ENCODE data around the gene WWP2.

Gene WWP2

DNA sequence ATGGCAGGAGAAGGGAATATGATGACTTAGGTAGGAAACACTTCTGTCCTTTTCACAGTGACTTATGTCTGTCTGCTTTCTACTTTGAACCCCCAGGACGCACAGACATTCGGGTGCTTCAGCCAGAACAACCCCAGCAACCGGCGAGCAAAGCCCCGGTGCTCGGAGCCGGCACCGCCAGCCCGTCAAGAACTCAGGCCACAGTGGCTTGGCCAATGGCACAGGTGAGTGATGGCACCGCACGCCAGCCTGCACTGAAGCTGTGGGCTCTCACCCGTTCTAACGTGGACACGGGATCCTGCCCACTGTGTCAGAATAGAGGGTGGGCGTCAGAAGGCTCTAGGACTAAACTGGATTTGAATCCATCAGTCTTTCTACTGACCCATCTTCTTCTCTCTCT, 109.6 kb downstream of the WWP2 start:
- DNase-seq (ENCODE audit: low read depth) = no peak
- TF ChIP-seq, protein P1, sequence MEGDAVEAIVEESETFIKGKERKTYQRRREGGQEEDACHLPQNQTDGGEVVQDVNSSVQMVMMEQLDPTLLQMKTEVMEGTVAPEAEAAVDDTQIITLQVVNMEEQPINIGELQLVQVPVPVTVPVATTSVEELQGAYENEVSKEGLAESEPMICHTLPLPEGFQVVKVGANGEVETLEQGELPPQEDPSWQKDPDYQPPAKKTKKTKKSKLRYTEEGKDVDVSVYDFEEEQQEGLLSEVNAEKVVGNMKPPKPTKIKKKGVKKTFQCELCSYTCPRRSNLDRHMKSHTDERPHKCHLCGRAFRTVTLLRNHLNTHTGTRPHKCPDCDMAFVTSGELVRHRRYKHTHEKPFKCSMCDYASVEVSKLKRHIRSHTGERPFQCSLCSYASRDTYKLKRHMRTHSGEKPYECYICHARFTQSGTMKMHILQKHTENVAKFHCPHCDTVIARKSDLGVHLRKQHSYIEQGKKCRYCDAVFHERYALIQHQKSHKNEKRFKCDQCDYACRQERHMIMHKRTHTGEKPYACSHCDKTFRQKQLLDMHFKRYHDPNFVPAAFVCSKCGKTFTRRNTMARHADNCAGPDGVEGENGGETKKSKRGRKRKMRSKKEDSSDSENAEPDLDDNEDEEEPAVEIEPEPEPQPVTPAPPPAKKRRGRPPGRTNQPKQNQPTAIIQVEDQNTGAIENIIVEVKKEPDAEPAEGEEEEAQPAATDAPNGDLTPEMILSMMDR (conservative IDR thresholded peaks at IDR 0.05; ENCODE audit: low read depth, low read length) = no peak
- no peak overlapping the region for H3K4me3 ChIP-seq (ENCODE audit: low read length)

DNA sequence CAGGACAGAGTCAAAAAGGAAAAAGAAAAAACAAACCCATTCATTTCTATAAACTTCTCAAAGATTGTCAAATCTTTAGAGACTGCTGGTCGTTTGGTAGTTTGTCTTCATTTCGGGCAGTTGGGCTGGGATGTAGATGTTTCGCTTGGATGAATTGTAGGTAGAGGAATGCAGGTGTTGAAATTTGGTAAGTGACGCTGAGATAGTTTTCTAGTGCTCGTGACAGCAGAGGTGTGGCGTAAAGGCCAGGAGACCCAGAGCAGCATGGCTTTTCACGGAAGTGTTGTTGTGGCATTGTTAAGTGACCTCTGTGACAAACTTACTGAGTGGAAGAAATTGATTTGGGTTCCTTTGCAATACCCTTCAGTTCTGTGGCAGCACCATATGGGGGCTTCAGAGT, 110.8 kb downstream of the WWP2 start:
- no peak overlapping the region for H3K4me3 ChIP-seq (ENCODE audit: low read length)
- no peak for DNase-seq (ENCODE audit: low read depth)
- TF ChIP-seq, protein P1 (conservative IDR thresholded peaks at IDR 0.05; ENCODE audit: low read depth, low read length) = no peak

DNA sequence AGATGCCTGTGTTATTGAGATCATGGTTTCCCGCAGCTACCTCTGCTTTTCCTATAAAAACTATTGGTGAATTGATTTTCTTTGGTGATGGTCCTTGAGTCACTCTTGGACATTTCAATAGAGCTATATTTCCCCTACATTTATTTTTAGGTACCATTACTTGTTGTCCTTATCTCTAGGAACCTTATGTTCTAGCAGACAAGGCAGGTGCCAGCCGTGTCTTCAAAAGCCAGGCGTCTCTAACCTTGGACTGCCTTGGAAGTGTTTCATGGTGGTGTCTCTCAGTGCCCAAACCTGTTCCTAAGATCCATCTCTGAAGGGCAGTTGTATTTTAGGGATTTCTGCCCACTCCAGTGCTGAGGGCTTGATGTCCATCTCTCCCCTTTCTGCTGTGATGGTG, 111.7 kb downstream of the WWP2 start:
- no peak for DNase-seq (ENCODE audit: low read depth)
- no peak overlapping the region for H3K4me3 ChIP-seq (ENCODE audit: low read length)

DNA sequence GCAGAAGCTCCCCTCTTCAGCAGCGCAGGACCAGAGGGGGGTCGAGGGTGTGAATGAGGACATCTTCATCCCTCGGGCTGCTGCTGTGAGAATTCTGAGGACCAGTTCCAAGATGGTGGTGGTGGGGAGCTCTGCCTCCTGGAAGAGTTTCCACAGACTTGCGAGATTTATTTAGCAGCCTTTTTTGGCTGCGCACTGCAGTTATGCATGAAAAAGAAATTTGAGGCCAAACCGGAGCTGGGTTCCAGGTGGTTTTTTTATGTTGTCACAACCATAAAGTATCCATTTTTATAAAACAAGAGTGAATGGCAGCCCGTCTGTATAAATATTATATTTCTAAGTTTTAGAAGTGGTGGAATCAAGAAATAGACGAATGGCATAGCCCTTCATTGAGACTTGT, 112.1 kb downstream of the WWP2 start:
- TF ChIP-seq, protein P1 (conservative IDR thresholded peaks at IDR 0.05; ENCODE audit: low read depth, low read length) = no peak
- no peak overlapping the region for H3K4me3 ChIP-seq (ENCODE audit: low read length)
- DNase-seq (ENCODE audit: low read depth) = no peak

More for the DNA sequence above, 111.7 kb downstream of the WWP2 start:
- TF ChIP-seq, protein P1 (conservative IDR thresholded peaks at IDR 0.05; ENCODE audit: low read depth, low read length) = no peak

DNA sequence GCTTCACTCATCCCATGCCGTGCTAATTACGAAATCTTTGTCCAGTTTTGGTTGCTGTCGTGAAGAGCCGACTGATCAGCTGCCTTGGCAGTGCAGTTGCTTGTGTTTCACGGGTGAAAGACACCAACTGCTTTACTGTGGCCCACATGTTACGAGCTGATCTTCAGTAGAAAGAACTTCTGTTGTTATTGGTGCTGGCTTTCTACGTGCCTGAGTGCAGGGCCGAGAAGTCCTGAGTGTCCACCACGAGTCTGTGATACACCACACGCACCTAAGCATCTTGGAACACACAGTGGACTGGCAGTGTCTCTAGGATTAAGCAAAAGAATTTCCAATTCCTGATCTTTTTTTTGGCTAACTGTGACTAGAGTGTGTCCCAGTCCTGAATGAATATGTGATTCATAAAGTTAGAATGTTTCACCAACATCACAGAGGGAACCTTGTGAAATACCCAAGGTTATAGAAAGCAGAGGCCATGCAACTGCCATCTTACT, 118.6 kb downstream of the WWP2 start:
- no peak overlapping the region for H3K4me3 ChIP-seq (ENCODE audit: low read length)
- no peak for DNase-seq (ENCODE audit: low read depth)
- TF ChIP-seq, protein P1 (conservative IDR thresholded peaks at IDR 0.05; ENCODE audit: low read depth, low read length) = no peak

DNA sequence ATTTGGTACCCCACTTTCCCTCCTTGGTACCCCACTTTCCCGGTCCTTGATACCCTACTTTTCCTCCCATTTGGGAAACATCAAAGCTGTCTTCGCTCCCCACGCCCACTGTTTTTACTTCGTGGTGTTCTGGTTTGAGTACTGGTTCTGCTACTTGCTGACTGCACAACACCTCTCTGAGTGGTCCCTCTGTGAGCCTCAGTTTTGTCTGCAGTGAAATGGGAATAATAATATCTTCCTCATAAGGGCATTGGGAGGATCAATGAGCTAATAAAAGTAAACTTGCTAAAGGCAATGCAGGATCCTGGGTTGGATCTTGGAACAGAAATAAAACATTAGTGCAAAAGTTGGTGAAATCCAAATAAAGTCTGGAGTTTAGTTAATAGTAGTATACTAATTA, 119.0 kb downstream of the WWP2 start:
- TF ChIP-seq, protein P1 (conservative IDR thresholded peaks at IDR 0.05; ENCODE audit: low read depth, low read length) = no peak
- DNase-seq (ENCODE audit: low read depth) = no peak
- no peak overlapping the region for H3K4me3 ChIP-seq (ENCODE audit: low read length)

DNA sequence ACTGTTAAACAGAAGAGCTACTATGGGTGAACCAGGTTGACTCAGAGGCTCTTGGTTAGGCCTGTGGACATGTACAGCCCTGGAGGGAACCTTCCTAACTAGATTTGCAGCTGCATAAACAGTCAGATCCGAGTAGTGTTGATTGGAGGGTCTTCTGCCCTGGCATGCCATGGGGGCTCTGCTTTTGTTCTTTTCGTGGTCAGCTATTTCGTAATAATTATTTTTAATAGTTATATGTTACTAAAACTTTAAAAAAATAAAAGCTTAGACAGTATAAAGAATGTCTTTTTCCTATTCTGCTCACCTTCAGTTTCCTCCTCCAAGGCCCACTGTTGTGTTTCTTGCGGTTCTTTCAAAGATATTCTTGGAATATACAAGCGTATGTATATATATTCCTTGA, 121.6 kb downstream of the WWP2 start:
- TF ChIP-seq, protein P1 (conservative IDR thresholded peaks at IDR 0.05; ENCODE audit: low read depth, low read length) = no peak
- H3K4me3 ChIP-seq (ENCODE audit: low read length) = no peak overlapping the region
- no peak for DNase-seq (ENCODE audit: low read depth)

Data from retinal pigment epithelial cell (primary cell).